ENCODE results near the gene EHD1. TPM values are rescaled to one million over a fixed set of nuclear protein-coding genes. Genes with fewer than 3 reads are reported as not detected.
A peak's percentile ranks its signal among the peaks of the same experiment; 100 is the strongest.

EHD1 gene
- total and polyA plus RNA-seq, 9 of the 15 experiments (the other 6 are each of a cell fraction or from before 2014, with no cell fraction given), result 0.46 to 65.0 (median 16.4) TPM

- TF ChIP-seq CEBPG (CRISPR knock-in tag; IDR thresholded peaks at IDR 0.05) (no peak), CEBPG (tag; conservative IDR thresholded peaks at IDR 0.05 in 1 of 2, IDR thresholded peaks at IDR 0.05 in 1 of 2) (no peak), CREB3L1 (IDR thresholded peaks at IDR 0.05; ENCODE audit: borderline replicate concordance, low read depth) (no peak), SRSF3 (IDR thresholded peaks at IDR 0.05; ENCODE audit: insufficient read depth, low read length) (no peak), ETV5 (CRISPR knock-in tag; IDR thresholded peaks at IDR 0.05; ENCODE audit: low read depth) (no peak; the same call in 1 of the 2 replicates), ZNF766 (CRISPR knock-in tag; conservative IDR thresholded peaks at IDR 0.05) (no peak), RAD21 (CRISPR knock-in tag; conservative IDR thresholded peaks at IDR 0.05 in 1 of 2, IDR thresholded peaks at IDR 0.05 in 1 of 2) (peak; percentile 39 to 45), HES1 (IDR thresholded peaks at IDR 0.05; ENCODE audit: low read depth) (no peak), MTA1 (IDR thresholded peaks at IDR 0.05; ENCODE audit: borderline replicate concordance) (no peak), LEF1 (IDR thresholded peaks at IDR 0.05) (no peak), PML (IDR thresholded peaks at IDR 0.05; ENCODE audit: low read length) (peak; percentile 4; the same call in 1 of the 2 replicates), ZNF212 (CRISPR knock-in tag; IDR thresholded peaks at IDR 0.05) (no peak), ZNF584 (CRISPR knock-in tag; IDR thresholded peaks at IDR 0.05; ENCODE audit: low read depth) (no peak), CBX8 (IDR thresholded peaks at IDR 0.05; ENCODE audit: borderline replicate concordance, extremely low read depth, low read depth, low read length, poor library complexity, severe bottlenecking) (no peak), RBBP5 (IDR thresholded peaks at IDR 0.05; ENCODE audit: borderline replicate concordance, insufficient read depth, low read length, poor library complexity, severe bottlenecking) (peak; percentile 49), ZNF121 (CRISPR knock-in tag; conservative IDR thresholded peaks at IDR 0.05) (no peak), ZFP91 (CRISPR knock-in tag; IDR thresholded peaks at IDR 0.05) (no peak), PYGO2 (tag; IDR thresholded peaks at IDR 0.05) (no peak), EGR1 (conservative IDR thresholded peaks at IDR 0.05) (peak; percentile 98), HMG20B (CRISPR knock-in tag; IDR thresholded peaks at IDR 0.05) (no peak)
These were observed 33.9 kb downstream of the EHD1 start, which contains the start of gene CDC42BPG (continued) for GRCh38 chr11:64844330-64845128.

Measured in K562 (cell line).